Endodermal cell (in vitro differentiated cells): ENCODE measurements around the gene ESF1. TPM values are rescaled to one million over a fixed set of nuclear protein-coding genes. Genes with fewer than 3 reads are reported as not detected.
"Not testable (repeated sequence)": the region's sequence is repeated elsewhere in the genome, so short reads cannot be mapped to it uniquely, and the experiment has no call there.

Source experiments
- DNase-seq: peaks from one replicate; pipeline ENCODE4 v3.0.0-alpha.2; 2017
- H3K27ac ChIP-seq: 2 replicates; pipeline ENCODE4 v1.5.1; 2013; ENCODE audit warnings: mild to moderate bottlenecking, low read depth, low read length, moderate library complexity
- H3K27me3 ChIP-seq: 2 replicates; pipeline ENCODE4 v1.6.1; 2013; ENCODE audit warnings: mild to moderate bottlenecking, low read length, moderate library complexity; ENCODE audit not compliant: insufficient read depth, control insufficient read depth, poor library complexity, severe bottlenecking
- H3K36me3 ChIP-seq: 2 replicates; pipeline ENCODE4 v1.7.0; 2013; ENCODE audit warnings: mild to moderate bottlenecking, low read length, moderate library complexity; ENCODE audit not compliant: control insufficient read depth, insufficient read depth
- H3K4me1 ChIP-seq: one replicate; pipeline ENCODE4 v1.7.0; 2013; ENCODE audit warnings: low read length; ENCODE audit not compliant: control insufficient read depth, insufficient read depth
- H3K4me3 ChIP-seq: 2 replicates; pipeline ENCODE4 v1.5.1; 2013; ENCODE audit warnings: mild to moderate bottlenecking, low read length, moderate library complexity
- H3K9ac ChIP-seq: 2 replicates; pipeline ENCODE4 v1.6.1; 2013; ENCODE audit warnings: mild to moderate bottlenecking, low read length, moderate library complexity; ENCODE audit not compliant: poor library complexity, severe bottlenecking; ENCODE audit errors: extremely low read depth
- H3K9me3 ChIP-seq: 2 replicates; pipeline ENCODE4 v1.6.1; 2013; ENCODE audit warnings: mild to moderate bottlenecking, low read length, moderate library complexity; ENCODE audit not compliant: control insufficient read depth
- H3K27ac Mint-ChIP-seq: 2 replicates; pipeline ENCODE4 v1.8.0; 2020; ENCODE audit warnings: mixed read lengths
- H3K27me3 Mint-ChIP-seq: 2 replicates; pipeline ENCODE4 v1.8.0; 2021; ENCODE audit warnings: mild to moderate bottlenecking, mixed read lengths; ENCODE audit not compliant: insufficient read depth
- H3K36me3 Mint-ChIP-seq: 2 replicates; pipeline ENCODE4 v1.8.0; 2020; ENCODE audit warnings: low read depth, mixed read lengths
- H3K4me1 Mint-ChIP-seq: 2 replicates; pipeline ENCODE4 v1.8.0; 2020; ENCODE audit warnings: mixed read lengths
- H3K4me3 Mint-ChIP-seq: 2 replicates; pipeline ENCODE4 v1.8.0; 2020; ENCODE audit warnings: mild to moderate bottlenecking, moderate library complexity, mixed read lengths
- H3K9me3 Mint-ChIP-seq: 2 replicates; pipeline ENCODE4 v1.8.0; 2020; ENCODE audit warnings: mild to moderate bottlenecking, mixed read lengths
- CTCF ChIP-seq: fragments of 200-600 bp; sonication (generic); conservative IDR thresholded peaks from 2 replicates; pipeline ENCODE4 v1.5.0; 2021; ENCODE audit warnings: antibody characterized with exemption, mild to moderate bottlenecking
- WGBS, 2 experiments: methylation state at CpG; one replicate each; pipeline versions ENCODE4 v1.1.5 to v1.1.7; 2013; ENCODE audit warnings: missing lambda C conversion rate in 2 of 2, mixed read lengths in 1 of 2; ENCODE audit not compliant: insufficient coverage in 1 of 2, insufficient read length in 1 of 2; 5-methylcytosine and 5-hydroxymethylcytosine counted together
- total RNA-seq, 2 donors: library from RNA; stranded (reverse); fragmentation: NEBNext Ultra II Directional in 1 of 2; extraction: Animal tissue kit (Norgen Biotek cat#: 25700) in 1 of 2; gene quantifications; 2 replicates in 1 of 2; 3 replicates in 1 of 2; pipeline ENCODE4 v1.2.1, GENCODE V29; 2021

The ESF1 gene
- total RNA-seq, 2 donors from 2014 or later, result 23.9 to 32.1 TPM

- no peaks in the 10 kb centered on the region for H3K27me3 ChIP-seq
- Mint-ChIP-seq H3K27me3 (no peaks in the 10 kb centered on the region), H3K4me1 (peaks cover 10% of the 10 kb centered on the region), H3K27ac (no peak overlapping the region), H3K4me3 (no peak overlapping the region), H3K36me3 (peaks cover 73% of the 10 kb centered on the region), H3K9me3 (peaks cover 34% of the 10 kb centered on the region)
- no peak overlapping the region for H3K9ac ChIP-seq
- no peak overlapping the region for H3K4me3 ChIP-seq
- H3K9me3 ChIP-seq, result peaks cover 51% of the 10 kb centered on the region
- H3K27ac ChIP-seq, result no peak overlapping the region
- WGBS, 2 experiments, result 94 to 100% methylated on average over 2 to 3 of the region's 3 CpGs
- peaks cover 72% of the 10 kb centered on the region for H3K36me3 ChIP-seq
- no peaks in the 10 kb centered on the region for H3K4me1 ChIP-seq
- no peak for TF ChIP-seq CTCF
- DNase-seq, result no peak
Measured at GRCh38 chr20:13739731-13740649, 44.7 kb downstream of the ESF1 start.

- H3K9ac ChIP-seq, H3K27me3 Mint-ChIP-seq, H3K27ac Mint-ChIP-seq, H3K27ac ChIP-seq, H3K4me3 ChIP-seq, DNase-seq, H3K27me3 ChIP-seq, H3K4me3 Mint-ChIP-seq, H3K4me1 ChIP-seq: not testable (repeated sequence)
- H3K9me3 ChIP-seq, result peaks cover 50% of the 10 kb centered on the region
- H3K36me3 Mint-ChIP-seq, result peaks cover 75% of the 10 kb centered on the region
- WGBS, 2 experiments, result 88 to 95% methylated on average over 1 of the region's 1 CpG
- peaks cover 10% of the 10 kb centered on the region for H3K4me1 Mint-ChIP-seq
- H3K9me3 Mint-ChIP-seq, result peaks cover 34% of the 10 kb centered on the region
- peaks cover 71% of the 10 kb centered on the region for H3K36me3 ChIP-seq
Measured at GRCh38 chr20:13738187-13738586, 46.5 kb downstream of the ESF1 start.

- H3K4me3 Mint-ChIP-seq, result no peak overlapping the region
- Histone ChIP-seq H3K36me3 (peaks cover 70% of the 10 kb centered on the region), H3K4me1 (no peaks in the 10 kb centered on the region), H3K9ac (no peak overlapping the region), H3K4me3 (no peak overlapping the region), H3K27ac (no peak overlapping the region), H3K27me3 (no peaks in the 10 kb centered on the region), H3K9me3 (peaks cover 39% of the 10 kb centered on the region)
- no peaks in the 10 kb centered on the region for H3K27me3 Mint-ChIP-seq
- H3K4me1 Mint-ChIP-seq, result peaks cover 10% of the 10 kb centered on the region
- H3K9me3 Mint-ChIP-seq, result peaks cover 23% of the 10 kb centered on the region
- peaks cover 74% of the 10 kb centered on the region for H3K36me3 Mint-ChIP-seq
- no peak for DNase-seq
- no peak for TF ChIP-seq CTCF
- H3K27ac Mint-ChIP-seq, result no peak overlapping the region
- WGBS, 2 experiments, result 80 to 85% methylated on average over 1 to 2 of the region's 3 CpGs
Measured at GRCh38 chr20:13736436-13737191, 48.1 kb downstream of the ESF1 start.
